DOHH2 (cell line): ENCODE results near the gene ANKRD28.

Source experiments
- EZH2phosphoT487 ChIP-seq: fragments of 200-600 bp; sonication (generic); IDR thresholded peaks from 2 replicates; pipeline ENCODE4 v1.6.1; 2017; ENCODE audit warnings: borderline replicate concordance, mild to moderate bottlenecking, antibody characterized with exemption, low read length, moderate library complexity, mixed read lengths
- TF ChIP-seq, protein P1 (sequence below): fragments of 200-600 bp; sonication (generic); IDR thresholded peaks from one replicate; pipeline ENCODE4 v1.5.1; 2014; ENCODE audit warnings: antibody characterized with exemption, mild to moderate bottlenecking, low read depth, low read length; ENCODE audit not compliant: poor library complexity, severe bottlenecking

DNA sequence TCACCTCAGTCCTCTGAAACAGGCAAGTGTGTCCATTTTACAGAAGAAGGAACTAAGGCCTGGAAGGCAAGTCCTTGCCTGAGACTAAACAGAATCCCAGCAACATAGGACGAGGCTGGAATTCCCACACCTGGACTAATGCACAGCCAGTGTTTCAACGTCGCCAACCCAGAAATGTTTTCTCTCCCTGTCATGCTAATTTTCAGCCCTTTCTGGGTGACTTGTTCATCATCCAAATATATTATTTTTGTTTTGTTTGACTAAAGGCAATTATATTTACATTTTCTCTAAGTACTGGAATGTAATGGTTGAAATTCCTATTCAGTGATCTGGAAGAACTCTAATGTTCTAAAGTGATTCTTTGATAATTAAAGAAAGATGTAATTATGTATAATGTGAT, 144.5 kb downstream of the ANKRD28 start:
- TF ChIP-seq, protein P1, sequence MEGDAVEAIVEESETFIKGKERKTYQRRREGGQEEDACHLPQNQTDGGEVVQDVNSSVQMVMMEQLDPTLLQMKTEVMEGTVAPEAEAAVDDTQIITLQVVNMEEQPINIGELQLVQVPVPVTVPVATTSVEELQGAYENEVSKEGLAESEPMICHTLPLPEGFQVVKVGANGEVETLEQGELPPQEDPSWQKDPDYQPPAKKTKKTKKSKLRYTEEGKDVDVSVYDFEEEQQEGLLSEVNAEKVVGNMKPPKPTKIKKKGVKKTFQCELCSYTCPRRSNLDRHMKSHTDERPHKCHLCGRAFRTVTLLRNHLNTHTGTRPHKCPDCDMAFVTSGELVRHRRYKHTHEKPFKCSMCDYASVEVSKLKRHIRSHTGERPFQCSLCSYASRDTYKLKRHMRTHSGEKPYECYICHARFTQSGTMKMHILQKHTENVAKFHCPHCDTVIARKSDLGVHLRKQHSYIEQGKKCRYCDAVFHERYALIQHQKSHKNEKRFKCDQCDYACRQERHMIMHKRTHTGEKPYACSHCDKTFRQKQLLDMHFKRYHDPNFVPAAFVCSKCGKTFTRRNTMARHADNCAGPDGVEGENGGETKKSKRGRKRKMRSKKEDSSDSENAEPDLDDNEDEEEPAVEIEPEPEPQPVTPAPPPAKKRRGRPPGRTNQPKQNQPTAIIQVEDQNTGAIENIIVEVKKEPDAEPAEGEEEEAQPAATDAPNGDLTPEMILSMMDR: no peak
- TF ChIP-seq EZH2phosphoT487: no peak
